WI38 (cell line): Measurements from ENCODE around the gene FRMD5.

Experiments used
- H3K4me3 ChIP-seq: 2 replicates; pipeline ENCODE4 v1.5.1; 2011; ENCODE audit warnings: low read depth, mild to moderate bottlenecking, control low read depth, low read length
- CTCF ChIP-seq: IDR thresholded peaks from 2 replicates; pipeline ENCODE4 v1.5.1; 2012; ENCODE audit warnings: low read depth, mild to moderate bottlenecking, control low read depth, low read length

The FRMD5 gene

GRCh38 chr15:44148580-44148979 lies 46.5 kb downstream of the FRMD5 start:
- no peak for TF ChIP-seq CTCF
- H3K4me3 ChIP-seq, result no peak overlapping the region

- TF ChIP-seq CTCF, result no peak
These were observed 47.4 kb downstream of the FRMD5 start for GRCh38 chr15:44147636-44148035.

GRCh38 chr15:44145495-44145894 lies 49.6 kb downstream of the FRMD5 start:
- no peak for TF ChIP-seq CTCF
- no peak overlapping the region for H3K4me3 ChIP-seq

More at GRCh38 chr15:44147636-44148035, 47.4 kb downstream of the FRMD5 start:
- no peak overlapping the region for H3K4me3 ChIP-seq

GRCh38 chr15:44144992-44145391 lies 50.1 kb downstream of the FRMD5 start:
- H3K4me3 ChIP-seq, result no peak overlapping the region
- TF ChIP-seq CTCF, result no peak

- TF ChIP-seq CTCF, result no peak
- no peak overlapping the region for H3K4me3 ChIP-seq
These were observed 50.9 kb downstream of the FRMD5 start for GRCh38 chr15:44144184-44144583.

GRCh38 chr15:44137750-44138149 lies 57.3 kb downstream of the FRMD5 start:
- H3K4me3 ChIP-seq, result no peak overlapping the region
- no peak for TF ChIP-seq CTCF

- no peak for TF ChIP-seq CTCF
- H3K4me3 ChIP-seq, result no peak overlapping the region
These were observed 58.0 kb downstream of the FRMD5 start for GRCh38 chr15:44136991-44137477.
